Measurements from ENCODE around the gene ACTN4.
A peak's percentile ranks its signal among the peaks of the same experiment; 100 is the strongest.

Gene ACTN4

GRCh38 chr19:38727868-38728660 is 80.6 kb downstream of the ACTN4 start:
- no peak for DNase-seq

DNA sequence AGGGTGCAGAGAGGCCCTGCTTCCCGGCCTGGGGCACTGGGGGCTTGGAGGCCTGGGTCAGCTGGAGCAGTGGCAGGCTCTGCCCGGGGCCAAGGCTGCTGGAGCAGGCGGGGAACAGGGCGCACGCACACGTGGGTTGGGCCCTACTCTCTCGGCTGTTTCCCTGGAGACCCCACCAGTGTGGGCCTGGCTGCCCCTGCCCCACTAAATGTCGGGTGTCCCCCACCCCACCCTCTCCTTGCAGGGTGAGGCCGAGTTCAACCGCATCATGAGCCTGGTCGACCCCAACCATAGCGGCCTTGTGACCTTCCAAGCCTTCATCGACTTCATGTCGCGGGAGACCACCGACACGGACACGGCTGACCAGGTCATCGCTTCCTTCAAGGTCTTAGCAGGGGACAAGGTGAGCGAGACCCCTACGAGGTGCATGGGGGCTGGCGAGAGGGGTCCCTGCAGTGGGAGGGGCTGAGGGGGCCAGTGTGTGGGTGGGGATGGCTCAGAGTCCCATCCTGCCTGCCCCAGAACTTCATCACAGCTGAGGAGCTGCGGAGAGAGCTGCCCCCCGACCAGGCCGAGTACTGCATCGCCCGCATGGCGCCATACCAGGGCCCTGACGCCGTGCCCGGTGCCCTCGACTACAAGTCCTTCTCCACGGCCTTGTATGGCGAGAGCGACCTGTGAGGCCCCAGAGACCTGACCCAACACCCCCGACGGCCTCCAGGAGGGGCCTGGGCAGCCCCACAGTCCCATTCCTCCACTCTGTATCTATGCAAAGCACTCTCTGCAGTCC is 81.5 kb downstream of the ACTN4 start:
- DNase-seq: no peak

GRCh38 chr19:38729653-38730469 is 82.4 kb downstream of the ACTN4 start:
- DNase-seq: peak; percentile 3

DNA sequence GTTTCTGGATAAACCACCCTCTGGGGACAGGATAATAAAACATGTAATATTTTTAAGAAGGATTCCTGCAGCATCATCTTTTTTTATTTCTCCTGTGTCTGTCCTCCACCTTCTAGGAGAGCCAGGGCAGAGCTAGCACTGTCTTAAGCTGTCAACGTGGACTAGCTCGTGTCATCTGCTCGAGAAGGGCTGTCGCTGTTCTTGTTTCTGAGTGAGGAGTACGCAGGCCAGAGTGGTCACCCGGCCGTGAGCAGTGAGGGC is 83.0 kb downstream of the ACTN4 start:
- no peak for DNase-seq

DNA sequence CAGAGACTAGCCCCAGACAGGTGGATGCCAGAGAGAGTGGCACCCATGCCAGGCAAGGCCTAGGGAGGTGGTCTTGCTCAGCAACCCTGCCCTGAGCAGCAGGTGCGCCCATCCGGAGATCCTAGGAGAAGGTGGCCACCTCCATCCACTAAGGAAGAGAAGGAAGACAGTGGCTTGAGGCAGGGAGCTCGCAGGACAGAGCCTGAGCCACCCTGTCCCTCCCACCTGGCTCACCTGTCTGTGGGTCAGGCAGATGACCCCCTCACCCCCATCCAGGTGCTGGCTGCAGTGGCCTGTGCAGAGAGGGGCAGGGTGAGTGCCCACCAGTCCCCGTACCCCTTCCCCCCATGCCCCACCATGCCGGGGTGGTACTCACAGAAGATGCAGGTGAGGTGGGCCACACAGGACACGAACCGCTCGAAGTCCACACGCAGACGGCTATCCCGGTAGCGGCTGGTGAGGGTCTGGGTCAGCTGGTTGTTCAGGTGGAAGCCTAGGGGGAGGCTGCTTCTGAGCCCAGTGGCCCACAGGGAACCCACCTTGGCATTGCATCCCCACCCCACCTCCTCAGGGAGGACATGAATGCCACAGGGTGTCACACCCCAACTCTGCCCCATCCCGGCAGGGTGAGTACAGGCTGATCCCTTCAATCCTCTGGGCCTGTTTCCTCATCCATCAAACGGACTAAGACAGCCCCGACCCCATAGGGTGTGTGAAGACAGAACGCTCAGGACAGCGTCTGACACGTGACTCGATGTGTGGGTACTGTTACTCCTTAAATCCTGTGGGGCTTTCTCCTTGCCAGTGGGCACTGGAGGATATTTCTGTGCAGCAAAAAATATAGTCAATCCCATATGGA is 83.5 kb downstream of the ACTN4 start:
- no peak for DNase-seq

DNA sequence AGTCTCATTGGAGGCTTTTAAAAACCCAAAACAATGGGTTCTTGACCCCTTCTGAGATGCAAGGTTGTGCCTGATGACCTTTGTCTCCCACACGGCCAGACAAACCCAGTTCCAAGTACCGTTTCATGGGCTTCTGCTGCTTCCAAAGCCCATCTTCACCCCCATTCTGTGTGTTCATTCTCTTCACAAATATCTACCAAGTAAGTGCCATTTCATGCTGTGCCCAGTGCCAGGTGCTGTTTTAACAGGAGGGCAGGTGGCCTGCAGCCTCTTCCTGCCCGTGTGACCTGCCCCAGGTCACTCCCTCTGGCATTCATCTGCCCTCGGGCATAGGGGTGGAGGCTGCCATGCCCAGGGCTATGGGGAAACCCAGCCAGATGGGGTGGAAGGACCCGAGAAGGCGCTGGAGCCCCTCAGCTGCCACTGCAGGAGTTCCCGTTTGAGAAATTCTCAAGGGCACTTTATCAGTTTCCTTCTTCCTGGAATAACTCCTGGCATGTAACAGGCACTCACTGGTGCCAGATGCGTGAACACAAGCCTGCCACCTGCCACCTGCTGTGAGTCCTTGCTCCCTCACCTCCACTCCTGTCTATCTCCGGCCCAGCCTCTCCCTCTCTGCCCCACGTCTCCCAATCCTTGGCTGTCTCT is 84.3 kb downstream of the ACTN4 start:
- DNase-seq: no peak

GRCh38 chr19:38733241-38733492 is 85.7 kb downstream of the ACTN4 start:
- no peak for DNase-seq

- DNase-seq: no peak
These were observed 86.2 kb downstream of the ACTN4 start for GRCh38 chr19:38733493-38734175.

DNA sequence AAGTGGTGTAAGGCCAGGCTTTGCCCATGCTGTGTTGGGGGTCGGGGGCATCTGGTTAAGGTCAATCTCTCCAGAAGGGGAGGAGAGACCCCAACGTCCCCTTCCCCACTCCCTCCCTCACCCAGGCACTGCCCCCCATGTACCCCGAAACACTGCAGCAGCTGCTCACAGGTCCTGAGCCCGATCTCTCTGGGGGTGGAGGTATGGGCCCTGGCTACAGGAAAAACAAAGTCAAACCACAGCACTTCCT is 86.7 kb downstream of the ACTN4 start:
- no peak for DNase-seq

DNA sequence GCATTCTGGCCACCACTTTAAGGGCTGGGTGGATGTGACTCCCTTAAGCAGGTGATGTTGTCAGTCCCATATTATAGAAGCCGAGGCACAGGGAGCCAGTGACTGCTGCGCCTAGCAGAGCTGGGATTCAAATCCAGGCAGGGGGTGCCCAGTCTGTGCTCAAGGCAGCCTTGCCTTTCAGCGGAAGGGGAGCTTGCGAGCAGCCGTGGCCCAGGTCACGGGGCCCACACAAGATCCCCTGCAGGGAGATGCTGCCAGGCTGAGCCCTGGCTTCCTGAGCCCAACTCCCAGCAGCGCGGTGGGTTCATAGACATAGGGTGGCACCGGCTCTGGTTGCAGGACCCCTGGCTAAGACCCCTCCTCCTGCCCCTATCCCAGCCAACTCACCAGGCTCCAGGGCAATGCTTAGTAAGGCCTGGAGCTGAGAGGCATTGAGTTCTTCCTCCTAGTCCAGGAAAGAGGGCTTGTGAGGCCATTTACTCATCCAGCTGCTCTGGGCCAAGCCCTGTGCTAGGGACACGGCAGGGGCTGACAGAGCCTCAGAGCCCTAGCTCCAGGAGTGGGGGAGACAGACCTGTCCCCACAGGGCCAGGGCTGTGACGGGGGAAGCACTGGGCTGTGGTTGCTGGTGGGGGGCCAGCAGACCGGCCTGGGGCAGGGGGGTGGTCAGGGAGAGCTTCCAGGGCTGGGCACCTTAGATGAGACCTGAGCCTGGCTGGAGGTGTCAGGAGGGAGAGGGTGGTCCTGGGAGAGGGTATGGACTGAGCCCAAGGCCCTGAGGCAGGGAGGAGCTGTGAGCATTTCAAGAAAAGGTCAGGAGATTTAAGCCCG is 87.2 kb downstream of the ACTN4 start:
- no peak for DNase-seq

DNA sequence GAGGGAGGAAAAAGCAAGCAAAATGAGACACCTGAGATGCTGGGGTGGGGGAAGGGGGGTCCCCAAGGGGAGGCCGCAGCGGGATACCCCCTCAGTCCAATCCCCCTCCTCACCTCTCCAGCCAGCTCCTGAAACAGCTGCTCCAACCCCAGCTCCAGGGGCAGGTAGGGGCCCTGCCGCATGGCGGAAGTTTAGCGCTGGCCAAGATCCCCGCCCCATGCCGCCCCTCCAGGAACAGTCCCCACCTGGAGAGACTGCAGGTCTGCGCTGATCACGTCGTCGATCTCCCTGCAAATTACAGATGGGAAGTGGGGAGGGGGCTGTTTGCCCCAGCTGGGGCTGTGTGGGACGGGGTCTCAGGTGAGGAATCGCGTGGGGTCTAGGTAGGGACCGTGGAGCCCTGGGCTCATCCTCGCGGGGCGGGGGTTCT is 87.8 kb downstream of the ACTN4 start:
- peak; percentile 10 for DNase-seq

- peak; percentile 24 for DNase-seq
These were observed 88.6 kb downstream of the ACTN4 start for GRCh38 chr19:38736036-38736412.

DNA sequence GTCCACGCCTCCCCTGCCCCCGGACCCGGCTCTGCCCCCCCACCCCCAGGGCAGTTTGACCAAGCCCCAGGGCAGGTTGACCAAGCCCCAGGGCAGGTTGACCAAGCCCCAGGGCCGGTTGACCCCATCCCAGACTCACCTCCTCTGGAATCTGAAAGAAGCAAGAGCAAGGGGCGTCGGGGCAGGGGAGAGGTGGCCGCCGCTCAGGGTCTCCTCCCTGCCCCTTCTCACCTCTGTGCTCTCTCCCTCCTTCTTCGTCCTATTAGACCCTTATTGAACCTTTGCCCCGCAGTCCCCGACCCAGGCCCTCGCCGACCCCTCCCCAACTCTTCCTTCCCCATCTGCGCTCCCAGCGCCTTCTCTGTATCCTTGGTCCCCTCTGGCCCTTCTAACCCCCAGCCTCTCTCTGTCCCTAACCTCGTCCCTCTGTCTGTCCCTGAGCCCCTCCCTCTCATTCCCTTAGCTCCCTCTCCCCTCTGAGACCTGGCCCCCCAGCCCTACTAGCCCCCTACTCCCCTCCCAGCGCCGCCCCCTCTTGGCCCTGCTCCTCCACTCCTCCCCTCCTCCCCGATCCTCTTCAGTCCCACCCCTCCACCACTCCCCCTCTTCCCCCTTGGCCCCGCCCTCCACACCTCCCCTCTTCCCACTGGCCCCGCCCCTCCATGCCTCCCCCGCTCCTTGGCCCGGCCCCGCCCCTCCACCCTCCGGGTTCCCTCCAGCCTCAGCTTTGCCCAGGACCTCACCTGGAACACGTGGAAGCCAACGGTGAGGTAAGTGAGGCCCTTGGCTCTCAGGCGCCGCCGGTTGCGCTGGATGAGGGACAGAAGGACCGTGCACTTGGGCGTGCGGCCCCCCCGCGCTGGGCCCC is 89.2 kb downstream of the ACTN4 start:
- DNase-seq: peak; percentile 34

DNA sequence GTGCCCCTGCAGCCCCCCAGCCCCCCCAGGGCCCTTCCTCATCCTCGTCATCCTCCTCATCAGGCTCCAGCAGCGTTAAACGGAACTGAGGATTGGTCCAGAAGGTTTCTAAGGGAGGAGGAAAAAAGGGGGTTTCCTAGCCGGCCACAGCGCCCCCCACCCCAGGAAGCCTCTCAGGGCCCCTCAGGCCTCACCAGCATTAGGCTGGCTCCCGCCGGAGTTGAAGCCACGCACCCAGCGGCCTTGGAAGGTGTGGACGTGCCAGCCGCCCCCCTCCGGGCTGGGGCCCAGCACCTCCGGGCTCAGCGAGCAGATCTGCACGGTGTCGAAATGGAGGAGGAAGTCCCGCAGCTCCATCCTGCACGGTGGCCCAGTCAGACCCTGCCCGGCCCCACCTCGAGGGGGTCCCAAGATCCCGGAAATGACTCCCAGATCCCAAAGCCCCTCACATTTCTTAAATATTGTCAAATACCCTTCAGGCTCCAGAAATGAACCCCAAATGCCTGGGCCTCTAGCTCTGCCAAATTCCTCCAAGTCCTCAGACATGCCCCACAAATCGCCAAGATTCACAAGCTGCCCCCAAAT is 89.9 kb downstream of the ACTN4 start:
- DNase-seq: no peak

- no peak for DNase-seq
These were observed 90.7 kb downstream of the ACTN4 start for GRCh38 chr19:38737921-38738737.

DNA sequence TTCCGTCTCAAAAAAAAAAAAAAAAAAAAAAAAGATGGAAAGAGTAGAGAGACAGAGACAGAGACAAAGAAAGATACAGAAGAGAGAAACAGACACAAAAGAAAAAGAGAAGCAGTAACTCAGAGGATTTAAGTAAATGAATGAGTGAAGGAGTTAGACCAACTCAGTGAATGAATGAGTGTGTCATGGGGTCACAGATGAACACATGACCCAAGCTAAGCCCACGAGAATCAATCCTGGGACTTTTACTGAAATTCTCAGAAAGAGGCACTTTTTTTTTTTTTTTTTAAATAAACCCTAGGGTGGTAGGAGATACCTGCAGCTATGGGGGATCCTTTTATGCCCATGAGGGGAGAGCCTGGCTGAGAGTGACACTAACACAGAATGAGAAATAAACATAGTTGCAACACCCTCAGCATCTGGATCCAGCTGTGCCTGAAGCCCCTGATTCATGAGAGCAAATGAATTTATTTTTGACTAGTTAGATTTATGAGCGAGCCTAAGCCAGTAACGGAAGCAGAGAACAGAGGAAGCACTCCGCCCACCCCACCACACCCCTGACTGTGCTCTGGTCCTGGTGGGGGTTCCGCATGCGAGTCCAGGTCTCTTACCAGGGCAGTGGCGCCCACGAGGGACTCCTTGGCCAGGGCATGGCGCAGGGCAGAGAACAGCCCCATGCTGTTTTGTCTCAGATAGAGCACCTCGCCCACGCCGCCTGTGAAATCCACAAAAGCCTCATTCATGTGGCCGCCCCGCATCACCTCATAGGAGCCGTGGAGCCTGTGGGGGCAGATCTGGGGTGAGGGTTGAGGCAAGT is 92.2 kb downstream of the ACTN4 start:
- no peak for DNase-seq

DNA sequence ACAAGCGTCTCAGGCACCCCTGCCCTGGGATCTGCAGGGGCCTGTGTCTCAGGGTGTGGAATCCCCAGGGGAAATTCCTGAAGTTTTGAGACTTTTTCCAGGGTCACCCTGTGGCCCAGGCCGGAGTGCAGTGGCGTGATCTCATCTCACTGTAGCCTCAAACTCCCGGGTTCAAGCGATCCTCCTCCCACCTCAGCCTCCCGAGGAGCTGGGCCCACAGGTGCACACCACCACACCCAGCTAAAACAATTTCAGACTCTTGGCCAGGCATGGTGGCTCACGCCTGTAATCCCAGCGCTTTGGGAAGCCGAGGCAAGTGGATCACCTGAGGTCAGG is 92.8 kb downstream of the ACTN4 start:
- DNase-seq: no peak

DNA sequence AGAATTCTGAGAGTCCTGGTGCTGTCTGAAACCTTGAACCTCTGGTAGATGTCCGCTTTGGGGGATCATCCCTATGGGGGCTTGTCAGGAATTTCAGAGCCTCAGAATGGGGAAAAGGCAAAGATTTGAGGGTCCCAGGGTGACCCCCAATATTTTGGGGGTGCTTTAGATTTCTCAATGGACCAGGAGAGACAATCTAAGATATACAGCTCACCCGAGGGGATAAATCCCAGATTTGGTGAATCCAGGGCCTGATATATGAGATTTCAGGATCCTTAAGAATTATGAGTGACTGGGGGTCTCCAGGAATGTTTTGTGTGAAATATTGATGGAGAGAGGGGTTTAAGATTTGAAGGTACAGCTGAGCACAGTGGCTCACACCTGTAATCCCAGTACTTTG is 93.5 kb downstream of the ACTN4 start:
- no peak for DNase-seq
